Measurements from ENCODE around the gene HAPLN3.

HAPLN3 gene

DNA sequence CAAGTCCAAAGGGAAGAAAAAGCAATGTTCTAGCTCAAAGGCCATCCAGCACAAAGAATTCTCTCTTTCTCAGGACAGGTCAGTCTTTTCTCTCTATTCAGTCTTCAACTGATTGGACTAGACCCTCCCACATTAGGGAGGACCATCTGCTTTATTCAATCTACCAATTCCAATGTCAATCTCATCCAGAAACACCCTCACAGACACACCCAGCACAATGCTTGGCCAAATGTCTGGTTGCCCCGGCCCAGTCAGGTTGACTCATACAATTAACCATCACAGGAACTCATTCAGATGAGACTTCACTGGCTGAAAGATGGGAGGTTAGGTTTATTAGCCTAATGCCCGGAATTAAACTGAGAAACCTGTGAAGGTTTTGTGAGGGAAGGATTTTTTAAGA lies 59.7 kb downstream of the HAPLN3 start:
- TF ChIP-seq CTCF (IDR thresholded peaks at IDR 0.05; ENCODE audit: low read depth, low read length): no peak

DNA sequence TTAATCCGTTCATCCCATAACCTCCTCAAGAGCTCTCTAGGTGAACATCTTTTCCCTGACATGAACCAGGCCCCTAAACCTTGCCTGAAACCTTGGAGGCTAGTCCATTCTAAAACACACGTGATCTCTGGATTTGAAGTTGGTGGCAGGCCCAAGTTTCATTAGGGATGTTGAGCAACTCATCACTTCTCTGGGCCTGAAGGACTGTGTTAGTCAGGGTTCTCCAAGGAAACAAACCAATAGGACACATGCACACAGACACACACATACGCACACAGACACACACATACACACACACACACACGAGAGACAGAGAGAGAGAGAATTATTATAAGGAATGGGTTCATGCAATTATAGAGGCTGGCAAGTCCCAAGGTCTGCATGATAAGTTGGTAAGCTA lies 60.2 kb downstream of the HAPLN3 start:
- no peaks in the 10 kb centered on the region for H3K9me3 ChIP-seq

More for the DNA sequence above, 59.7 kb downstream of the HAPLN3 start:
- Histone ChIP-seq H3K4me3 (ENCODE audit: low read depth, low read length) (no peak overlapping the region), H3K4me1 (no peaks in the 10 kb centered on the region), H3K27me3 (no peaks in the 10 kb centered on the region; the same call in 1 of the 2 replicates), H3K36me3 (no peaks in the 10 kb centered on the region), H3K9me3 (no peaks in the 10 kb centered on the region)
- no peak for DNase-seq

GRCh38 chr15:88834211-88834812 lies 61.0 kb downstream of the HAPLN3 start:
- Histone ChIP-seq H3K4me3 (ENCODE audit: low read depth, low read length) (no peak overlapping the region), H3K4me1 (no peaks in the 10 kb centered on the region), H3K9me3 (no peaks in the 10 kb centered on the region), H3K36me3 (no peaks in the 10 kb centered on the region), H3K27me3 (no peaks in the 10 kb centered on the region; the same call in 1 of the 2 replicates)
- DNase-seq: peak; percentile 51
- peak; percentile 75 for TF ChIP-seq CTCF (IDR thresholded peaks at IDR 0.05; ENCODE audit: low read depth, low read length)

More for the DNA sequence above, 60.2 kb downstream of the HAPLN3 start:
- H3K27me3 ChIP-seq: no peaks in the 10 kb centered on the region; the same call in 1 of the 2 replicates
- no peak for DNase-seq
- H3K36me3 ChIP-seq: no peaks in the 10 kb centered on the region
- TF ChIP-seq CTCF (IDR thresholded peaks at IDR 0.05; ENCODE audit: low read depth, low read length): no peak
- H3K4me3 ChIP-seq (ENCODE audit: low read depth, low read length): no peak overlapping the region
- H3K4me1 ChIP-seq: no peaks in the 10 kb centered on the region

DNA sequence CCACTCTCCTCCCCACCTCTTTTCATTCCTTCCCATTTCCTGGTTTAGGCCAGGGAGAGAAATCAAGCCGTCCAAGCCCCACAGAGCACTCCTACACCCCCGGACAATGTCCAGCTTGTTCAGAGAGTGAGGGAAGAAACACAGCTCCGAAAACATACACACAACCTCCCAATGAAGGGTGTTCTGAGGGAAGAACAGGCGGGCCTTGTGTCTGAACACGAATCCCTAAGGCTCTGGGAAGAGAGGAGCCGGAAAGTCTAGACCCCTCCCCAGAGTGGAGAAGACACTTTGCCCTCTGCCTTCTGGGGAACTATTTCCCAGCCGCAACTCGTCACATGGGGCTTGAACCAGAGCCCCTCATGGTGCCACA lies 61.6 kb downstream of the HAPLN3 start:
- no peak for TF ChIP-seq CTCF (IDR thresholded peaks at IDR 0.05; ENCODE audit: low read depth, low read length)
- no peak for DNase-seq
- Histone ChIP-seq H3K27me3 (no peaks in the 10 kb centered on the region; the same call in 1 of the 2 replicates), H3K36me3 (no peaks in the 10 kb centered on the region), H3K9me3 (no peaks in the 10 kb centered on the region), H3K4me1 (no peaks in the 10 kb centered on the region), H3K4me3 (ENCODE audit: low read depth, low read length) (no peak overlapping the region)

- no peaks in the 10 kb centered on the region for H3K36me3 ChIP-seq
- no peak overlapping the region for H3K4me3 ChIP-seq (ENCODE audit: low read depth, low read length)
- no peak for DNase-seq
- H3K27me3 ChIP-seq: no peaks in the 10 kb centered on the region; the same call in 1 of the 2 replicates
- H3K4me1 ChIP-seq: no peaks in the 10 kb centered on the region
- no peak for TF ChIP-seq CTCF (IDR thresholded peaks at IDR 0.05; ENCODE audit: low read depth, low read length)
- no peaks in the 10 kb centered on the region for H3K9me3 ChIP-seq
Observed at GRCh38 chr15:88832820-88833730, 62.3 kb downstream of the HAPLN3 start.

- Histone ChIP-seq H3K27me3 (peaks cover 4% of the 10 kb centered on the region; the same call in 1 of the 2 replicates), H3K4me1 (no peaks in the 10 kb centered on the region), H3K9me3 (no peaks in the 10 kb centered on the region), H3K4me3 (ENCODE audit: low read depth, low read length) (no peak overlapping the region), H3K36me3 (no peaks in the 10 kb centered on the region)
- no peak for TF ChIP-seq CTCF (IDR thresholded peaks at IDR 0.05; ENCODE audit: low read depth, low read length)
- no peak for DNase-seq
Observed at GRCh38 chr15:88830016-88830415, 65.3 kb downstream of the HAPLN3 start.
